Measurements from ENCODE around the gene MIPOL1. TPM values are rescaled to one million over a fixed set of nuclear protein-coding genes. Genes with fewer than 3 reads are reported as not detected.
A peak's percentile ranks its signal among the peaks of the same experiment; 100 is the strongest.

MIPOL1 gene
- total and polyA plus RNA-seq, 9 of the 15 experiments (the other 6 are each of a cell fraction or from before 2014, with no cell fraction given), result 6.7 to 21.9 (median 12.4) TPM

GRCh38 chr14:37172024-37172869 lies 25.5 kb upstream of the MIPOL1 start, which contains the start of gene SLC25A21 (continued):
- peak; percentile 90 to 98 (median 97) for TF ChIP-seq ZBTB11 (CRISPR knock-in tag; IDR thresholded peaks at IDR 0.05)
- 0 out of 2 replicates have a peak, but pooled peaks have one; percentile 11 for TF ChIP-seq EHMT2 (IDR thresholded peaks at IDR 0.05)
- 0 out of 2 replicates have a peak, but pooled peaks have one; percentile 21 for TF ChIP-seq CC2D1A (IDR thresholded peaks at IDR 0.05)
- no peak for TF ChIP-seq ATF1 (CRISPR knock-in tag; IDR thresholded peaks at IDR 0.05)
- TF ChIP-seq ATF1 (tag; IDR thresholded peaks at IDR 0.05), result peak; percentile 40
- TF ChIP-seq C11orf30 (IDR thresholded peaks at IDR 0.05; ENCODE audit: low read depth), result peak; percentile 42; the same call in 1 of the 2 replicates
- TF ChIP-seq ZNF408 (CRISPR knock-in tag; IDR thresholded peaks at IDR 0.05; ENCODE audit: low read depth), result no peak
- 0 out of 4 replicates have a peak, but pooled peaks of 1 of the 2 experiments have one; percentile 11 for TF ChIP-seq KDM1A (IDR thresholded peaks at IDR 0.05)
- peak; percentile 70; the same call in 1 of the 2 replicates for TF ChIP-seq GTF2A2 (tag; IDR thresholded peaks at IDR 0.05)
- TF ChIP-seq KLF1 (tag; IDR thresholded peaks at IDR 0.05), result no peak
- TF ChIP-seq L3MBTL2 (IDR thresholded peaks at IDR 0.05), result peak; percentile 81
- TF ChIP-seq EP400 (IDR thresholded peaks at IDR 0.05), result peak; percentile 70
- peak; percentile 77 for TF ChIP-seq RBBP5 (IDR thresholded peaks at IDR 0.05; ENCODE audit: borderline replicate concordance, insufficient read depth, low read length, poor library complexity, severe bottlenecking)
- TF ChIP-seq AFF4 (CRISPR knock-in tag; IDR thresholded peaks at IDR 0.05), result 0 out of 2 replicates have a peak, but pooled peaks have one; percentile 65
- TF ChIP-seq ZNF12 (CRISPR knock-in tag; IDR thresholded peaks at IDR 0.05), result peak; percentile 23; the same call in 1 of the 2 replicates
- TF ChIP-seq SPI1 (IDR thresholded peaks at IDR 0.05; ENCODE audit: borderline replicate concordance, low read depth, low read length), result peak; percentile 66
- no peak for TF ChIP-seq ZNF584 (CRISPR knock-in tag; IDR thresholded peaks at IDR 0.05; ENCODE audit: low read depth)
- peak; percentile 57 for TF ChIP-seq POLR2H (tag; IDR thresholded peaks at IDR 0.05; ENCODE audit: low read depth)
- peak; percentile 54 for TF ChIP-seq HMGN3 (IDR thresholded peaks at IDR 0.05; ENCODE audit: borderline replicate concordance, extremely low read depth, insufficient read length, low read depth, low read length)
- TF ChIP-seq NFIC (IDR thresholded peaks at IDR 0.05), result peak; percentile 29; the same call in 1 of the 2 replicates
- no peak for TF ChIP-seq ZNF143 (CRISPR knock-in tag; IDR thresholded peaks at IDR 0.05)

All from K562 (cell line).